COLO668 (cell line): ENCODE results near the gene ASMTL.
"Not testable (repeated sequence)": the region's sequence is repeated elsewhere in the genome, so short reads cannot be mapped to it uniquely, and the experiment has no call there.

Experiments
- DNase-seq: peaks from one replicate; lab custom pipeline; 2025; ENCODE audit not compliant: unreplicated experiment; lab: John Stamatoyannopoulos, UW

Gene ASMTL

GRCh38 chrX:1483843-1484637 lies 31.3 kb upstream of the ASMTL start:
- DNase-seq: no peak

- DNase-seq: not testable (repeated sequence)
These were observed 29.8 kb upstream of the ASMTL start for GRCh38 chrX:1482530-1482928.

GRCh38 chrX:1481636-1482529 lies 29.2 kb upstream of the ASMTL start:
- DNase-seq: no peak

- DNase-seq: no peak
These were observed 27.5 kb upstream of the ASMTL start for GRCh38 chrX:1480082-1480785.

GRCh38 chrX:1477801-1478458 lies 25.2 kb upstream of the ASMTL start:
- DNase-seq: no peak

GRCh38 chrX:1477229-1477628 lies 24.5 kb upstream of the ASMTL start:
- no peak for DNase-seq

- DNase-seq: no peak
These were observed 24.0 kb upstream of the ASMTL start for GRCh38 chrX:1476682-1477081.

- no peak for DNase-seq
These were observed 23.2 kb upstream of the ASMTL start for GRCh38 chrX:1475881-1476280.

- no peak for DNase-seq
These were observed 22.8 kb upstream of the ASMTL start for GRCh38 chrX:1475481-1475880.

GRCh38 chrX:1474593-1474992 lies 21.9 kb upstream of the ASMTL start:
- not testable (repeated sequence) for DNase-seq

- no peak for DNase-seq
These were observed 20.3 kb upstream of the ASMTL start for GRCh38 chrX:1472975-1473374.

GRCh38 chrX:1468250-1468772 lies 15.6 kb upstream of the ASMTL start:
- DNase-seq: no peak

- DNase-seq: no peak
These were observed 14.4 kb upstream of the ASMTL start for GRCh38 chrX:1466971-1467561.

GRCh38 chrX:1466232-1466661 lies 13.5 kb upstream of the ASMTL start:
- no peak for DNase-seq

GRCh38 chrX:1465286-1466231 lies 12.8 kb upstream of the ASMTL start:
- no peak for DNase-seq

GRCh38 chrX:1464971-1465285 lies 12.2 kb upstream of the ASMTL start:
- no peak for DNase-seq

- DNase-seq: no peak
These were observed 11.6 kb upstream of the ASMTL start for GRCh38 chrX:1464041-1464970.

- no peak for DNase-seq
These were observed 10.9 kb upstream of the ASMTL start for GRCh38 chrX:1463581-1463980.
